ENCODE data around the gene CRYBG1. TPM values are rescaled to one million over a fixed set of nuclear protein-coding genes. Genes with fewer than 3 reads are reported as not detected.

The CRYBG1 gene
- total and polyA plus RNA-seq, 2 of the 13 experiments (the other 11 are each of a cell fraction or from before 2014, with no cell fraction given) = 10.1 to 21.9 TPM

DNA sequence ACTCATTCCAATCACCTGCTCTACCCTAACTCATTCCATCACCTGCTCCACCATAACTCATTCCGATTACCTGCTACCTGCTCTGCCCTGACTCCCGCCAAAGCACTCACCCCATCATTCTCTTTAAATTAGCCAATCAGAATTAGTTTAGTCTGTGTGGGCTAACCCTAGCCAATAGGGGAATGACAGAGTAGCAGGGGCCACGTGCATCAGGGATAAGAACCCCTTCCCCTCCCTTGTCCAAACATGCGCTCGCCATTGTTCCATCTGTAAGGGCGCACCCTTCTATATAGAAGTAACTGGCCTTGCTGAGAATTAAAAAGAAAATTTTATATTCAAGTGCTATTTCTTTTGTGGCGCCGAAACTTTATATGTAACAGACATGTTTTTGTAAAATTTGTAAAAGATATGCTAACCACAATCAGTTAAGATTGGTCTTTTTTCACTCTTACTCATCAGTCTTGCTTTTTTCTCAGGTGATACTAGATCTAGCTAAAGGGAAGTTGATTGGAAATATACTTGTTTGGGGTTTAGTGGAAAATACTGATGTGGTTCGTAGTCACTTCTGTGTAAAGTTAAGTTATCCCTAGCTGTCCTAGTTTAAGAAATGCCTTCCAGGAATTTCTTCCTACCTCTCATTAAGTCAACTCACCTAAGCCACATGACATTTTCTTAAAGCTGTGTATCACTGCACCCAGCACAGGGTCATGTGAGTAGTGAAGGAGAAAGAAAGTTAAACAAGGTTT, 252.3 kb downstream of the CRYBG1 start:
- Histone ChIP-seq H3K4me1 (ENCODE audit: insufficient read depth, low read length) (peaks cover 9% of the 10 kb centered on the region), H3K27ac (ENCODE audit: extremely low read length, insufficient read depth, low read length) (no peak overlapping the region), H3K9ac (ENCODE audit: insufficient read depth, low read depth, low read length) (no peak overlapping the region), H3K36me3 (replicated peaks in 1 of 2; ENCODE audit: control insufficient read depth in 1 of 2, insufficient read depth in 2 of 2, low read length in 2 of 2) (no peaks in the 10 kb centered on the region; a peak in 1 of 5 replicates), H3K4me3 (replicated peaks in 1 of 3; ENCODE audit: insufficient read depth in 1 of 3, low read depth in 2 of 3, low read length in 3 of 3) (no peak overlapping the region), H3K27me3 (ENCODE audit: control insufficient read depth in 1 of 2, insufficient read depth in 2 of 2, low read length in 2 of 2) (no peaks in the 10 kb centered on the region), H3K9me3 (ENCODE audit: low read length) (no peaks in the 10 kb centered on the region), H4K20me1 (ENCODE audit: insufficient read depth, low read length) (no peaks in the 10 kb centered on the region), H3K4me2 (ENCODE audit: low read depth, low read length) (no peak overlapping the region), H3K79me2 (ENCODE audit: insufficient read depth, low read length) (no peaks in the 10 kb centered on the region), H2AFZ (ENCODE audit: low read length) (no peak overlapping the region)
- no peak for TF ChIP-seq ZNF251 (CRISPR knock-in tag; IDR thresholded peaks at IDR 0.05)
- FAIRE-seq = no peak
- in situ Hi-C loops (cut with HindIII; ENCODE audit: extremely low pct_ligation_motif_present, low pct_unique_long_range_greater_than_20kb) = no loop called here
- WGBS (ENCODE audit: low lambda C conversion rate) = 99% methylated on average over 9 of the region's 9 CpGs
- ChIA-PET CTCF (ENCODE audit: low intra/inter-chr PET ratio, low total read pairs) (no interaction called here), POLR2A (interaction anchor here (0.8 kb wide), 1 partner anchor 16 kb away, joined by 3 read pairs; the partner anchor contains the start of genes QRSL1 and RTN4IP1)
- BruUV-seq (replicated peaks) = no TSS peak
- intact Hi-C loops (cut with micrococcal nuclease; ENCODE audit: unreplicated experiment) = no loop called here
- no peak for ATAC-seq
- DNase-seq (ENCODE audit: low spot score) = no peak

GRCh38 chr6:106613590-106613989, 253.1 kb downstream of the CRYBG1 start:
- Histone ChIP-seq H3K4me3 (replicated peaks in 1 of 3; ENCODE audit: insufficient read depth in 1 of 3, low read depth in 2 of 3, low read length in 3 of 3) (no peak overlapping the region), H3K9ac (ENCODE audit: insufficient read depth, low read depth, low read length) (no peak overlapping the region), H3K4me2 (ENCODE audit: low read depth, low read length) (no peak overlapping the region), H3K27ac (ENCODE audit: extremely low read length, insufficient read depth, low read length) (no peak overlapping the region), H3K79me2 (ENCODE audit: insufficient read depth, low read length) (no peaks in the 10 kb centered on the region), H3K4me1 (ENCODE audit: insufficient read depth, low read length) (peaks cover 17% of the 10 kb centered on the region), H3K27me3 (ENCODE audit: control insufficient read depth in 1 of 2, insufficient read depth in 2 of 2, low read length in 2 of 2) (no peaks in the 10 kb centered on the region), H2AFZ (ENCODE audit: low read length) (no peak overlapping the region), H3K9me3 (ENCODE audit: low read length) (no peaks in the 10 kb centered on the region), H4K20me1 (ENCODE audit: insufficient read depth, low read length) (no peaks in the 10 kb centered on the region), H3K36me3 (replicated peaks in 1 of 2; ENCODE audit: control insufficient read depth in 1 of 2, insufficient read depth in 2 of 2, low read length in 2 of 2) (no peaks in the 10 kb centered on the region; a peak in 1 of 5 replicates)
- CTCF ChIA-PET (ENCODE audit: low intra/inter-chr PET ratio, low total read pairs) = no interaction called here
- DNase-seq (ENCODE audit: low spot score) (no peak), ATAC-seq (no peak), FAIRE-seq (no peak)
- no TSS peak for BruUV-seq (replicated peaks)
- intact Hi-C loops (cut with micrococcal nuclease; ENCODE audit: unreplicated experiment) (no loop called here), in situ Hi-C loops (cut with HindIII; ENCODE audit: extremely low pct_ligation_motif_present, low pct_unique_long_range_greater_than_20kb) (no loop called here)
- WGBS (ENCODE audit: low lambda C conversion rate) = 94% methylated on average over 1 of the region's 1 CpG
- POLR2A ChIA-PET = no interaction called here
- TF ChIP-seq NFE2L1 (CRISPR knock-in tag; IDR thresholded peaks at IDR 0.05; ENCODE audit: borderline replicate concordance) (no peak), KLF11 (CRISPR knock-in tag; IDR thresholded peaks at IDR 0.05) (no peak), ZMAT3 (CRISPR knock-in tag; conservative IDR thresholded peaks at IDR 0.05) (no peak), ZSCAN25 (CRISPR knock-in tag; IDR thresholded peaks at IDR 0.05) (no peak), HIVEP1 (CRISPR knock-in tag; IDR thresholded peaks at IDR 0.05) (no peak), MYC (CRISPR knock-in tag; IDR thresholded peaks at IDR 0.05; ENCODE audit: borderline replicate concordance) (no peak), ZNF737 (CRISPR knock-in tag; IDR thresholded peaks at IDR 0.05; ENCODE audit: borderline replicate concordance) (no peak), DR1 (CRISPR knock-in tag; IDR thresholded peaks at IDR 0.05) (no peak), ZBTB21 (CRISPR knock-in tag; IDR thresholded peaks at IDR 0.05) (no peak), ZNF546 (CRISPR knock-in tag; conservative IDR thresholded peaks at IDR 0.05) (no peak), PLRG1 (conservative IDR thresholded peaks at IDR 0.05) (no peak), ZNF709 (CRISPR knock-in tag; IDR thresholded peaks at IDR 0.05) (no peak), NFYB (CRISPR knock-in tag; IDR thresholded peaks at IDR 0.05) (no peak)
- TF ChIP-seq, protein P1, sequence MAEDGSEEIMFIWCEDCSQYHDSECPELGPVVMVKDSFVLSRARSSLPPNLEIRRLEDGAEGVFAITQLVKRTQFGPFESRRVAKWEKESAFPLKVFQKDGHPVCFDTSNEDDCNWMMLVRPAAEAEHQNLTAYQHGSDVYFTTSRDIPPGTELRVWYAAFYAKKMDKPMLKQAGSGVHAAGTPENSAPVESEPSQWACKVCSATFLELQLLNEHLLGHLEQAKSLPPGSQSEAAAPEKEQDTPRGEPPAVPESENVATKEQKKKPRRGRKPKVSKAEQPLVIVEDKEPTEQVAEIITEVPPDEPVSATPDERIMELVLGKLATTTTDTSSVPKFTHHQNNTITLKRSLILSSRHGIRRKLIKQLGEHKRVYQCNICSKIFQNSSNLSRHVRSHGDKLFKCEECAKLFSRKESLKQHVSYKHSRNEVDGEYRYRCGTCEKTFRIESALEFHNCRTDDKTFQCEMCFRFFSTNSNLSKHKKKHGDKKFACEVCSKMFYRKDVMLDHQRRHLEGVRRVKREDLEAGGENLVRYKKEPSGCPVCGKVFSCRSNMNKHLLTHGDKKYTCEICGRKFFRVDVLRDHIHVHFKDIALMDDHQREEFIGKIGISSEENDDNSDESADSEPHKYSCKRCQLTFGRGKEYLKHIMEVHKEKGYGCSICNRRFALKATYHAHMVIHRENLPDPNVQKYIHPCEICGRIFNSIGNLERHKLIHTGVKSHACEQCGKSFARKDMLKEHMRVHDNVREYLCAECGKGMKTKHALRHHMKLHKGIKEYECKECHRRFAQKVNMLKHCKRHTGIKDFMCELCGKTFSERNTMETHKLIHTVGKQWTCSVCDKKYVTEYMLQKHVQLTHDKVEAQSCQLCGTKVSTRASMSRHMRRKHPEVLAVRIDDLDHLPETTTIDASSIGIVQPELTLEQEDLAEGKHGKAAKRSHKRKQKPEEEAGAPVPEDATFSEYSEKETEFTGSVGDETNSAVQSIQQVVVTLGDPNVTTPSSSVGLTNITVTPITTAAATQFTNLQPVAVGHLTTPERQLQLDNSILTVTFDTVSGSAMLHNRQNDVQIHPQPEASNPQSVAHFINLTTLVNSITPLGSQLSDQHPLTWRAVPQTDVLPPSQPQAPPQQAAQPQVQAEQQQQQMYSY (CRISPR knock-in tag; IDR thresholded peaks at IDR 0.05) = no peak
